HepG2 (cell line): ENCODE results near the gene DPM1. TPM values are rescaled to one million over a fixed set of nuclear protein-coding genes. Genes with fewer than 3 reads are reported as not detected.

Experiments
- ATAC-seq: fragments of 200-7000 bp; cut with Tn5 transposase; 3 replicates; pipeline ENCODE4 v1.9.1; 2020; ENCODE audit warnings: mild to moderate bottlenecking, moderate library complexity
- BruUV-seq: library from RNA; stranded (reverse); fragments of 400-500 nt; replicated peaks from 2 replicates; lab custom pipeline; 2021; lab: Mats Ljungman, UMichigan
- CTCF ChIA-PET: fragments of 300-600 bp; formaldehyde crosslinking; extraction: SDS; loops from one replicate; lab custom pipeline; 2021; ENCODE audit warnings: low total read pairs, inconsistent platforms, low intra/inter-chr PET ratio; lab: Yijun Ruan, JAX
- POLR2A ChIA-PET: fragments of 350-600 bp; sonication (Branson Sonifier 250); formaldehyde crosslinking; loops from one replicate; lab custom pipeline; 2020; ENCODE audit warnings: antibody characterized with exemption, inconsistent platforms; lab: Yijun Ruan, JAX
- DNase-seq: peaks from one replicate; pipeline ENCODE4 v3.0.0-alpha.2; 2015; ENCODE audit warnings: low spot score
- FAIRE-seq: peaks from 3 replicates; lab custom pipeline; 2011; peaks lifted over from hg19 to GRCh38; lab: Jason Lieb, UNC
- H2AFZ ChIP-seq: one replicate; pipeline ENCODE4 v1.6.1; 2011; ENCODE audit warnings: low read length, inconsistent platforms
- H3K27ac ChIP-seq: fragments of 300-600 bp; 3 replicates; pipeline ENCODE4 v1.8.0; 2011; ENCODE audit warnings: mixed run types, mild to moderate bottlenecking, mixed read lengths, low read length, inconsistent platforms; ENCODE audit not compliant: insufficient read depth; ENCODE audit errors: extremely low read length
- H3K27me3 ChIP-seq, 2 experiments: fragments of 200-600 bp in 1 of 2; 2 replicates in 1 of 2; 3 replicates in 1 of 2; pipeline versions ENCODE4 v1.6.0 to v1.8.0; 2011; ENCODE audit warnings: low read length in 2 of 2, mild to moderate bottlenecking in 2 of 2, moderate library complexity in 2 of 2, inconsistent platforms in 1 of 2; ENCODE audit not compliant: insufficient read depth in 2 of 2, control insufficient read depth in 1 of 2
- H3K36me3 ChIP-seq, 2 experiments: fragments of 200-600 bp in 1 of 2; replicated peaks in 1 of 2; 2 replicates in 1 of 2; 3 replicates in 1 of 2; pipeline versions ENCODE4 v1.5.1 to v1.8.0; 2011; ENCODE audit warnings: low read length in 2 of 2, inconsistent platforms in 1 of 2; ENCODE audit not compliant: insufficient read depth in 2 of 2, control insufficient read depth in 1 of 2
- H3K4me1 ChIP-seq: 2 replicates; pipeline ENCODE4 v1.5.1; 2012; ENCODE audit warnings: low read length, inconsistent platforms; ENCODE audit not compliant: insufficient read depth
- H3K4me2 ChIP-seq: 2 replicates; pipeline ENCODE4 v1.6.0; 2011; ENCODE audit warnings: low read depth, low read length, inconsistent platforms
- H3K4me3 ChIP-seq, 3 experiments: fragments of 200-600 bp in 1 of 3; sonication (generic), shearing (Covaris generic) in 1 of 3; replicated peaks in 1 of 3; 2 replicates each; pipeline ENCODE4 v1.5.1; 2011 to 2016; ENCODE audit warnings: low read length in 3 of 3, inconsistent platforms in 2 of 3, low read depth in 2 of 3, mild to moderate bottlenecking in 2 of 3, control low read depth in 1 of 3, mixed read lengths in 1 of 3; ENCODE audit not compliant: insufficient read depth in 1 of 3
- H3K79me2 ChIP-seq: one replicate; pipeline ENCODE4 v1.6.1; 2011; ENCODE audit warnings: low read length, inconsistent platforms; ENCODE audit not compliant: insufficient read depth
- H3K9ac ChIP-seq: 2 replicates; pipeline ENCODE4 v1.6.0; 2011; ENCODE audit warnings: mild to moderate bottlenecking, low read depth, low read length, inconsistent platforms; ENCODE audit not compliant: insufficient read depth
- H3K9me3 ChIP-seq: 2 replicates; pipeline ENCODE4 v1.5.1; 2012; ENCODE audit warnings: mild to moderate bottlenecking, low read length
- H4K20me1 ChIP-seq: 2 replicates; pipeline ENCODE4 v1.6.0; 2011; ENCODE audit warnings: inconsistent platforms, mild to moderate bottlenecking, low read length, moderate library complexity; ENCODE audit not compliant: insufficient read depth
- FOXK1 ChIP-seq: sonication (generic); formaldehyde crosslinking; IDR thresholded peaks from 2 replicates; pipeline ENCODE4 v1.4.0; 2020; ENCODE audit warnings: low read depth, missing genetic modification reagents, borderline replicate concordance
- GATAD2A ChIP-seq: IDR thresholded peaks from 2 replicates; pipeline ENCODE4 v1.6.1; 2016
- IKZF1 ChIP-seq: fragments of 450-650 bp; IDR thresholded peaks from 2 replicates; pipeline ENCODE4 v1.7.1; 2016
- MTF1 ChIP-seq: sonication (generic); formaldehyde crosslinking; IDR thresholded peaks from 2 replicates; pipeline ENCODE4 v1.5.0; 2020; ENCODE audit warnings: missing genetic modification reagents
- RFX1 ChIP-seq: fragments of 450-650 bp; IDR thresholded peaks from 2 replicates; pipeline ENCODE4 v1.6.1; 2017
- SPEN ChIP-seq: sonication (generic); formaldehyde crosslinking; IDR thresholded peaks from 2 replicates; pipeline ENCODE4 v1.5.1; 2020; ENCODE audit warnings: low read depth, mild to moderate bottlenecking, missing genetic modification reagents
- ZBTB1 ChIP-seq: sonication (generic); formaldehyde crosslinking; IDR thresholded peaks from 2 replicates; pipeline ENCODE4 v1.4.0; 2020; ENCODE audit warnings: missing genetic modification reagents, borderline replicate concordance
- ZNF709 ChIP-seq: sonication (generic); formaldehyde crosslinking; IDR thresholded peaks from 2 replicates; pipeline ENCODE4 v1.5.0; 2020; ENCODE audit warnings: mild to moderate bottlenecking, missing genetic modification reagents
- WGBS: methylation state at CpG from one replicate; pipeline ENCODE4 v1.1.6; 2017; ENCODE audit warnings: low lambda C conversion rate; 5-methylcytosine and 5-hydroxymethylcytosine counted together
- in situ Hi-C: cut with HindIII; loops from 2 replicates; pipeline ENCODE4 v1.10.0; 2017; ENCODE audit warnings: low pct_unique_long_range_greater_than_20kb; ENCODE audit not compliant: extremely low pct_ligation_motif_present
- intact Hi-C: fragments of 100-400 bp; cut with micrococcal nuclease; formaldehyde crosslinking; loops from one replicate; pipeline ENCODE4 v1.10.0; 2022; ENCODE audit not compliant: unreplicated experiment
- polyA plus RNA-seq, 8 experiments: library from polyadenylated mRNA; depleted of rRNA in 3 of 8; stranded (reverse) in 7 of 8; unstranded in 1 of 8; fragments of >200 nt; fragmentation: Illumina TruSeq in 4 of 8; extraction: Trizol in 4 of 8; gene quantifications; 2 replicates each; pipeline versions ENCODE4 v1.2.1 to v1.2.3, GENCODE V29; 2011 to 2016; ENCODE audit warnings: low read depth in 4 of 8, missing spikeins in 1 of 8, mixed read lengths in 1 of 8; ENCODE audit not compliant: insufficient read depth in 1 of 8
- total RNA-seq, 5 experiments: library from RNA; depleted of rRNA; stranded (reverse); fragments of >200 nt; fragmentation: Illumina TruSeq; extraction: Trizol; gene quantifications; 2 replicates each; pipeline ENCODE4 v1.2.3, GENCODE V29; 2016; ENCODE audit warnings: low read depth in 1 of 5
- TF ChIP-seq, protein P1 (sequence below): sonication (generic); formaldehyde crosslinking; IDR thresholded peaks from 2 replicates; pipeline ENCODE4 v1.9.0; 2021; ENCODE audit warnings: missing genetic modification reagents, borderline replicate concordance

DPM1 gene
- total and polyA plus RNA-seq, 2 of the 13 experiments (the other 11 are each of a cell fraction or from before 2014, with no cell fraction given): 83.2 to 161 TPM

DNA sequence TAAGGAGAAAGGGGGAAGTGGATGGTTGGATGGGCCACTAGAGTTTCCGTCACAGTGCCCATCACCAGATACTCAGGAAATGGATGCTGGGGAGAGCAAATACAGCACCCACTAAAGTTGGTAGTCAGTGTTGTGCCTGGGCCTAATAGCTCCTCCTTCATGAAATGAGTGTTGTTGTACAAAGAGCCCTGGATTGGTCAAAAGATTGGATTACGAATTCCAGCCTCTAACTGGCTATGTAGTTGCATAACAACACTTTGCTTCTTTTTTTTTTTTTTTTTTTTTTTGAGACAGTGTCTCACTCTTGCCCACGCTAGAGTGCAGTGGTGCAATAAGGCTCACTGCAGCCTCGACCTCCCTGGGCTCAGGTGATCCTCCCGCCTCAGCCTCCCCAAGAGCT, 37.2 kb upstream of the DPM1 start:
- Histone ChIP-seq H3K79me2 (no peaks in the 10 kb centered on the region), H2AFZ (no peak overlapping the region), H3K36me3 (no peaks in the 10 kb centered on the region), H3K4me3 (no peak overlapping the region), H4K20me1 (no peaks in the 10 kb centered on the region), H3K4me1 (peaks cover 8% of the 10 kb centered on the region; the same call in 1 of the 2 replicates), H3K9me3 (no peaks in the 10 kb centered on the region), H3K9ac (no peak overlapping the region), H3K27me3 (peaks cover 3 to 33% of the 10 kb centered on the region in 2 experiments; a peak in 4 of 5 replicates), H3K4me2 (no peak overlapping the region), H3K27ac (no peak overlapping the region)
- POLR2A ChIA-PET: no interaction called here
- in situ Hi-C loops (loop anchor here (25.0 kb wide), 2 partner anchors 592 to 1092 kb away; no protein-coding TSS in a partner anchor), intact Hi-C loops (no loop called here)
- ATAC-seq: no peak
- no TSS peak for BruUV-seq
- FAIRE-seq: no peak
- no peak for DNase-seq
- CTCF ChIA-PET: no interaction called here
- 23% methylated on average over 5 of the region's 5 CpGs for WGBS
- TF ChIP-seq FOXK1 (no peak), ZNF709 (no peak), MTF1 (CRISPR knock-in tag) (no peak), SPEN (CRISPR knock-in tag) (no peak), IKZF1 (no peak), ZBTB1 (CRISPR knock-in tag) (no peak), GATAD2A (CRISPR knock-in tag) (no peak), RFX1 (no peak)
- TF ChIP-seq, protein P1, sequence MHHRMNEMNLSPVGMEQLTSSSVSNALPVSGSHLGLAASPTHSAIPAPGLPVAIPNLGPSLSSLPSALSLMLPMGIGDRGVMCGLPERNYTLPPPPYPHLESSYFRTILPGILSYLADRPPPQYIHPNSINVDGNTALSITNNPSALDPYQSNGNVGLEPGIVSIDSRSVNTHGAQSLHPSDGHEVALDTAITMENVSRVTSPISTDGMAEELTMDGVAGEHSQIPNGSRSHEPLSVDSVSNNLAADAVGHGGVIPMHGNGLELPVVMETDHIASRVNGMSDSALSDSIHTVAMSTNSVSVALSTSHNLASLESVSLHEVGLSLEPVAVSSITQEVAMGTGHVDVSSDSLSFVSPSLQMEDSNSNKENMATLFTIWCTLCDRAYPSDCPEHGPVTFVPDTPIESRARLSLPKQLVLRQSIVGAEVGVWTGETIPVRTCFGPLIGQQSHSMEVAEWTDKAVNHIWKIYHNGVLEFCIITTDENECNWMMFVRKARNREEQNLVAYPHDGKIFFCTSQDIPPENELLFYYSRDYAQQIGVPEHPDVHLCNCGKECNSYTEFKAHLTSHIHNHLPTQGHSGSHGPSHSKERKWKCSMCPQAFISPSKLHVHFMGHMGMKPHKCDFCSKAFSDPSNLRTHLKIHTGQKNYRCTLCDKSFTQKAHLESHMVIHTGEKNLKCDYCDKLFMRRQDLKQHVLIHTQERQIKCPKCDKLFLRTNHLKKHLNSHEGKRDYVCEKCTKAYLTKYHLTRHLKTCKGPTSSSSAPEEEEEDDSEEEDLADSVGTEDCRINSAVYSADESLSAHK (CRISPR knock-in tag): no peak
